Psoas muscle (tissue), 8 donors: ENCODE results near the gene NR5A1. TPM values are rescaled to one million over a fixed set of nuclear protein-coding genes. Genes with fewer than 3 reads are reported as not detected.

ENCODE experiments used
- ATAC-seq, 4 donors: fragments of 200-7000 bp; cut with Tn5 transposase; one replicate each; pipeline ENCODE4 v1.9.1; 2020; ENCODE audit warnings: moderate library complexity in 3 of 4, mild to moderate bottlenecking in 2 of 4
- DNase-seq, 2 donors: peaks; one replicate each; pipeline ENCODE4 v3.0.0-alpha.2; 2020
- H3K27ac ChIP-seq: fragments of 200-600 bp; one replicate; pipeline ENCODE4 v1.8.0; 2022
- H3K27me3 ChIP-seq, 3 donors: fragments of 200-600 bp in 1 of 3; one replicate each; pipeline versions ENCODE4 v1.6.1 to v1.8.0; 2013 to 2022; ENCODE audit warnings: low read length in 2 of 3, mild to moderate bottlenecking in 2 of 3, moderate library complexity in 1 of 3; ENCODE audit not compliant: insufficient read depth in 3 of 3
- H3K36me3 ChIP-seq, 2 donors: fragments of 200-600 bp in 1 of 2; one replicate each; pipeline versions ENCODE4 v1.6.1 to v1.8.0; 2013 to 2022; ENCODE audit warnings: low read depth in 1 of 2, mild to moderate bottlenecking in 1 of 2, moderate library complexity in 1 of 2; ENCODE audit not compliant: insufficient read depth in 1 of 2
- H3K4me1 ChIP-seq: fragments of 200-600 bp; one replicate; pipeline ENCODE4 v1.8.0; 2022
- H3K4me3 ChIP-seq: fragments of 200-600 bp; one replicate; pipeline ENCODE4 v1.8.0; 2022; ENCODE audit warnings: mild to moderate bottlenecking
- H3K9me3 ChIP-seq: fragments of 200-600 bp; one replicate; pipeline ENCODE4 v1.8.0; 2022
- CTCF ChIP-seq: fragments of 200-600 bp; IDR thresholded peaks from one replicate; pipeline ENCODE4 v1.8.0; 2022; ENCODE audit warnings: antibody characterized with exemption
- WGBS, 3 donors: extraction: QIAGEN DNeasy Blood & Tissue Kit; methylation state at CpG; one replicate each; pipeline versions ENCODE4 v1.1.6 to v1.1.7; 2013; 5-methylcytosine and 5-hydroxymethylcytosine counted together
- intact Hi-C, 2 donors: fragments of 100-400 bp; cut with DNase I; formaldehyde crosslinking; loops; one replicate each; pipeline versions ENCODE4 v1.11.0 to v1.14.2; 2022
- polyA plus RNA-seq, 3 donors: library from polyadenylated mRNA; stranded (reverse); fragments of 200-250 nt; gene quantifications; one replicate each; pipeline ENCODE4 v1.2.3, GENCODE V29; 2013
- total RNA-seq, 4 donors: library from RNA; stranded (reverse); fragmentation: NEBNext Ultra II Directional in 2 of 4; extraction: Animal tissue kit (Norgen Biotek cat#: 25700) in 2 of 4; gene quantifications; one replicate each; pipeline versions ENCODE4 v1.2.1 to v1.2.4, GENCODE V29; 2021 to 2023
- donor health status: healthy with polysubstance abuse.
- donor health status: DM: no; HTN: no; CAD: no; lungs with moderate emphysema.
- donor health status: Bipolar disorder and iron deficiency.
- donor health status: healthy.
- donor health status: DM: yes; HTN: yes; CAD: no.
- donor health status: DM: no; HTN: no; CAD: no.
- donor health status: DM: no; HTN: no; CAD: no.
- donor health status: DM: yes; HTN: yes; CAD: no.

NR5A1 gene
- total and polyA plus RNA-seq, 7 donors, result 0.01 to 0.75 (median 0.35) TPM; not detected in 3

DNA sequence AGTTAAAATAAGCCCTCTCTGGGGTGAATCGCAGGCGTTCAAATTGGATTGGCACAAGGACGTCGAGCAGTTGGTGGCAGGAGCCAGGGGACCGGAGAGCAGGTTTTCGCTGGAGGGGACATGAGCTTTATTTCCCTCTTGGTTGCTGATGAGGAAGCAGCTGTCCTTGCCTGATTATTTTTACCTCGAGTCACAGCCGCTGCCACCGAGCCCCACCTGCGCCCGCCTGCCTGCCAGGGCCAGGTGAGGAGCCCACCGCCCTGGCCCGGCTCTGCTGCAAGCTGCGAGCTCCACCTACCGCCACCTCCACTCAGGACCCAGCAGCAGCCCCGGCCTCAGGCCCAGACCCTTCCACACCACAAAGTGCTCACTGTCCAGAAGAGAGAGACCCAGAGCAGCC, 65.9 kb downstream of the NR5A1 start:
- no peak overlapping the region for H3K27ac ChIP-seq
- peaks cover 0 to 21% (median 6%) of the 10 kb centered on the region in 3 donors for H3K27me3 ChIP-seq
- TF ChIP-seq CTCF, result no peak
- WGBS, 3 donors, result 61 to 68% (median 61%) methylated on average over 16 of the region's 16 CpGs
- ATAC-seq (no peak), DNase-seq (no peak)
- H3K9me3 ChIP-seq, result no peaks in the 10 kb centered on the region
- no peaks in the 10 kb centered on the region for H3K4me1 ChIP-seq
- intact Hi-C loops, result no loop called here
- H3K4me3 ChIP-seq, result no peak overlapping the region
- H3K36me3 ChIP-seq, result no peaks in the 10 kb centered on the region

- no peaks in the 10 kb centered on the region for H3K9me3 ChIP-seq
- TF ChIP-seq CTCF, result no peak
- WGBS, 3 donors, result 66 to 70% (median 68%) methylated on average over 8 to 10 of the region's 10 CpGs
- ATAC-seq (no peak), DNase-seq (no peak)
- no peak overlapping the region for H3K27ac ChIP-seq
- peaks cover 0 to 23% (median 6%) of the 10 kb centered on the region in 3 donors for H3K27me3 ChIP-seq
- H3K4me3 ChIP-seq, result no peak overlapping the region
- H3K4me1 ChIP-seq, result no peaks in the 10 kb centered on the region
- H3K36me3 ChIP-seq, result no peaks in the 10 kb centered on the region
- intact Hi-C loops, result no loop called here
Observed at GRCh38 chr9:124440786-124441185, 66.4 kb downstream of the NR5A1 start.

DNA sequence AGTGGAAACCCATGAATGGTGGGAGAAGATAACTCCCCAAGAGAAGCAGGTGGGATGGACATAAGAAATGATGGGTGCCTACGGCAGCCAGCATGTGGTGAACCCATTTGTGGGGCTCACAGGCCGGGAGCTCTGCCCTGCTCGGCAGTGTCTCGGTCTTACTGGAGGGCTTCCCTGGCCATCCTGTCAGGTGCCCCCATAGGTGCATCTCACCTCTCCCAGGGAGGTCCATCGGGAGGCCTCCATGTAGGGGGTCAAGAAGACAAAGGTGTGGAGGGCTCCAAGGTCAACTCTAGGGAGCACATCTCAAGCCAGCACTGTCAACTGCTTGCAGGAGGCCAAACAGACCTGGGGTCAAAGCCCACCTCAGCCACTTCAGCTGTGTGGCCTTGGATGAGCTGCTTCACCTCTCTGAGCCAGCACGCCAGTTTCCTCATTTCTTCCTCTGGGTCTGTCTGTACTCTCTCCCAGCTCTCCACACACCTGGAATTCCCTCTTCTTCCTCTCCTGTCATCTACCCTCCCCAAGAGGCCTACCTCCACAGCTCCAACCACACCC, 67.4 kb downstream of the NR5A1 start:
- Histone ChIP-seq H3K27me3 (peaks cover 0 to 21% (median 6%) of the 10 kb centered on the region in 3 donors), H3K36me3 (no peaks in the 10 kb centered on the region), H3K4me3 (no peak overlapping the region), H3K9me3 (no peaks in the 10 kb centered on the region), H3K4me1 (no peaks in the 10 kb centered on the region), H3K27ac (no peak overlapping the region)
- no peak for ATAC-seq
- 91 to 96% (median 92%) methylated on average over 6 of the region's 6 CpGs for WGBS, 3 donors
- intact Hi-C loops, result no loop called here
- no peak for TF ChIP-seq CTCF
- no peak for DNase-seq

GRCh38 chr9:124439086-124439485, 68.1 kb downstream of the NR5A1 start:
- Histone ChIP-seq H3K9me3 (no peaks in the 10 kb centered on the region), H3K4me3 (no peak overlapping the region), H3K27me3 (peaks cover 0 to 21% (median 6%) of the 10 kb centered on the region in 3 donors), H3K4me1 (no peaks in the 10 kb centered on the region), H3K27ac (no peak overlapping the region), H3K36me3 (no peaks in the 10 kb centered on the region)
- intact Hi-C loops, result no loop called here
- DNase-seq (no peak), ATAC-seq (no peak)
- 88 to 96% (median 92%) methylated on average over 1 of the region's 1 CpG for WGBS, 3 donors
- TF ChIP-seq CTCF, result no peak

GRCh38 chr9:124438091-124438490, 69.1 kb downstream of the NR5A1 start:
- Histone ChIP-seq H3K27me3 (peaks cover 0 to 21% (median 6%) of the 10 kb centered on the region in 3 donors), H3K27ac (no peak overlapping the region), H3K36me3 (no peaks in the 10 kb centered on the region), H3K4me3 (no peak overlapping the region), H3K4me1 (no peaks in the 10 kb centered on the region), H3K9me3 (no peaks in the 10 kb centered on the region)
- no peak for DNase-seq
- 82 to 84% (median 82%) methylated on average over 9 of the region's 9 CpGs for WGBS, 3 donors
- ATAC-seq, result no peak
- no peak for TF ChIP-seq CTCF
- intact Hi-C loops, result no loop called here
